ENCODE results near the gene NR5A2. TPM values are rescaled to one million over a fixed set of nuclear protein-coding genes. Genes with fewer than 3 reads are reported as not detected.

Gene NR5A2
- total RNA-seq, 4 donors from 2014 or later, result 3.2 to 6.8 (median 6.5) TPM

DNA sequence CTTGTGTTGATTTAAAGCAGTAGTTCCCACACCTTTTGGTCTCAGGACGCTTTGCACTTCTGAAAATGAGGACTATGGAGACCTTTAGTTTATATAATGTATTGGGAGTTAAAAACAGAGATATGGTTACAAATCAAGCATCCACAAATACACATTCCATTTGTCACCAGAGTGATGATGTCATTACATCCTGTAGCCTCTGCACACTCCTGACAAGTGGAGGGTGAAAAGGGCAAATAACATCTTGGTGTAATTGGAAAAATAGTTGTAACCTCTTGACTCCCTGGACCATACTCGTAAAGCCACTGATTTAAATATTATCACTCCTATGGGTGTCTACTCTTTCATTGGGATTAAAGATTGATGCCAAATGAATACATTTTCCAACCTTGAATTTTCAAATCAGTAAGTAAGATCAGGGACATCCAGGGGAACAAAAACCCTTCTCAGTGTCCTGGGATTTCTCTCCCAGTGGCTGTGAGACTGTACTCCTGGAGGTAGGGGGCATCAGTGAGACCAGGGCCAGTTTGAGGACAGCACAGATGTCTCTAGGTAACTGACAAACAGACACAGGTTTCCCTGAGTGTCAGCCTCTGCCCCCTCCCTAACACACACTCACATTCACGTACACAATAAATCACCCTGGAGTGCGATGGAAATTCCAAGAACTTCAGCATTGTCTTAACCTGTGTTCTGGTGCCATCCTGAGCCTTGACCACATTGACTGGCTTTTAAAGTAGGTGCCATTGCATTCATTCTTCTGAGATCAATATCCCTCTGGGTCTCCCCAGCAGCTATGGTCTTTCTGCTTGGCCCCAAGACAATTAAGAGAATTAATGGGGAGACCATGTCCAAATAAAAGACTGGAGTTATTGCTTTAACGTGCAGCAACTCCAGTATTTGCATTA, 63.0 kb downstream of the NR5A2 start:
- TF ChIP-seq, protein P1, sequence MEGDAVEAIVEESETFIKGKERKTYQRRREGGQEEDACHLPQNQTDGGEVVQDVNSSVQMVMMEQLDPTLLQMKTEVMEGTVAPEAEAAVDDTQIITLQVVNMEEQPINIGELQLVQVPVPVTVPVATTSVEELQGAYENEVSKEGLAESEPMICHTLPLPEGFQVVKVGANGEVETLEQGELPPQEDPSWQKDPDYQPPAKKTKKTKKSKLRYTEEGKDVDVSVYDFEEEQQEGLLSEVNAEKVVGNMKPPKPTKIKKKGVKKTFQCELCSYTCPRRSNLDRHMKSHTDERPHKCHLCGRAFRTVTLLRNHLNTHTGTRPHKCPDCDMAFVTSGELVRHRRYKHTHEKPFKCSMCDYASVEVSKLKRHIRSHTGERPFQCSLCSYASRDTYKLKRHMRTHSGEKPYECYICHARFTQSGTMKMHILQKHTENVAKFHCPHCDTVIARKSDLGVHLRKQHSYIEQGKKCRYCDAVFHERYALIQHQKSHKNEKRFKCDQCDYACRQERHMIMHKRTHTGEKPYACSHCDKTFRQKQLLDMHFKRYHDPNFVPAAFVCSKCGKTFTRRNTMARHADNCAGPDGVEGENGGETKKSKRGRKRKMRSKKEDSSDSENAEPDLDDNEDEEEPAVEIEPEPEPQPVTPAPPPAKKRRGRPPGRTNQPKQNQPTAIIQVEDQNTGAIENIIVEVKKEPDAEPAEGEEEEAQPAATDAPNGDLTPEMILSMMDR (IDR thresholded peaks at IDR 0.05; ENCODE audit: low read depth), result no peak

GRCh38 chr1:200095057-200095577, 67.6 kb downstream of the NR5A2 start:
- TF ChIP-seq, protein P1 (IDR thresholded peaks at IDR 0.05; ENCODE audit: low read depth), result no peak

GRCh38 chr1:200096774-200097173, 69.3 kb downstream of the NR5A2 start:
- TF ChIP-seq, protein P1 (IDR thresholded peaks at IDR 0.05; ENCODE audit: low read depth), result no peak

DNA sequence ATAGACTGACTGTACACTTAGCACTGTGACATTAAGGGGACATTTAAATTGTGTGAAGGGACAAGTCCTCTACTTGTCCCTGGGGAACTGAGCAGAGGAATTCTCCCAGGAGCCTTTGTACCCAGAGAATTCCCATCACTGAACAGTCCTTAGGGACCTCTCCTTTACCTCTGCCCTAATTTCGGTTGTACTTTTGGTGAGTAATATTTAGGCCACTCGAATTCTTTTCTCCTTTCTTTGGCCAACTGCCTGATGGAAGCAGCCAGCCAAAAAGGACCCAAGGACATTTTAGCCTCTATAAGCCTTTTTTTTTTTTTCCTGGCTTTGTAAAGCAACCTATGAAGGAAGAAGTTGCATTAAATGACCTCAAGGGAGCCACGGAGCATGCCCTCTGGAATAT, 71.5 kb downstream of the NR5A2 start:
- TF ChIP-seq, protein P1 (IDR thresholded peaks at IDR 0.05; ENCODE audit: low read depth), result no peak

DNA sequence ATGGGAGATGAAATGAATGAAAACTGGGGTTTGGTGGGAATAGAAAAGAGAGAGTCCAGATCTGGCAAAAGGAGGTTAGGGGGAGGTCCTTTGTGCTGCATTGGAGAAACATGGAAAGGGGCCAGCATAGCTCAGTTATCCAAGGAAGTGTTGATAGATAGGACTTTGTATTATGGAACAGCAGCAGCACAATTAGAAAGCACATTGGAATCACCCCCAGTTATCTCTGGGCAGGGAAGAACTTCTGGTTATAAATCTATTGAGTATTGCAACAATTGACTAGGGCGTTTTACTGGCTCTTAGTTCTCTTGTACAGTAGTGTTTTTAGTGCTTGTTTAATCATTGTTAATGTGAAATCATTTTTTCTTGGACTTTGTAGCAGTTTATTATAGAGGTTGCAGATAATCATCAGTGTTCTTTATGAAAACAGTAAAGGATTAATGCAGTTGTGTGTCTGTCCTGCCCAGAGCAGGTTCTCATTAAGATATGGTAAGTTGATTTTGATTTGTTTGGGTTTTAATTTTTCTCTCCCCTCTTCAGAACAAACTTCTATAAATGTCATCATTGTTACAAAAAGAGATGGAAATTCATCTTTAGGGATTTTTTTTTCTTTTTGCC, 76.6 kb downstream of the NR5A2 start:
- TF ChIP-seq, protein P1 (IDR thresholded peaks at IDR 0.05; ENCODE audit: low read depth), result no peak

- TF ChIP-seq, protein P1 (IDR thresholded peaks at IDR 0.05; ENCODE audit: low read depth), result no peak
These were observed 79.5 kb downstream of the NR5A2 start for GRCh38 chr1:200107004-200107470.

DNA sequence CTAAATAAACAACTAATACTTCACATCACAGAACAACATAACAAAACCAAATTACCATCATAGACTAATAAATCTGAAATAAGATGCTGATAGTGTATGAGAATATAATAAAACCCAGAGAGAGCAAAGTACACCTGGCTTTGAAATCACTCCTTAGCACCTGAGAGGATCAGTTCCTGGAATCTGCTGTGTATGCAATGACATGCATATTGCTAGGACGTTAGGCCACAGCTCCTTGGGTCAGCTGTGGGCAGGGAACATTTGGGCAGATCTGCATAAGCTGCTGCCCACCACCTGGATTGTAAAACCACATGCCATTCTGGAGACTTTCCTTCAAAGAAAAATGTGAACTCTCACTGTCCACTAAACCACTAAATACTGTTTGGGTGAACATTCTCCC, 81.1 kb downstream of the NR5A2 start:
- TF ChIP-seq, protein P1 (IDR thresholded peaks at IDR 0.05; ENCODE audit: low read depth), result no peak

All from subcutaneous adipose tissue (tissue), 4 donors.